ENCODE results near the gene ADGRF1.

DNA sequence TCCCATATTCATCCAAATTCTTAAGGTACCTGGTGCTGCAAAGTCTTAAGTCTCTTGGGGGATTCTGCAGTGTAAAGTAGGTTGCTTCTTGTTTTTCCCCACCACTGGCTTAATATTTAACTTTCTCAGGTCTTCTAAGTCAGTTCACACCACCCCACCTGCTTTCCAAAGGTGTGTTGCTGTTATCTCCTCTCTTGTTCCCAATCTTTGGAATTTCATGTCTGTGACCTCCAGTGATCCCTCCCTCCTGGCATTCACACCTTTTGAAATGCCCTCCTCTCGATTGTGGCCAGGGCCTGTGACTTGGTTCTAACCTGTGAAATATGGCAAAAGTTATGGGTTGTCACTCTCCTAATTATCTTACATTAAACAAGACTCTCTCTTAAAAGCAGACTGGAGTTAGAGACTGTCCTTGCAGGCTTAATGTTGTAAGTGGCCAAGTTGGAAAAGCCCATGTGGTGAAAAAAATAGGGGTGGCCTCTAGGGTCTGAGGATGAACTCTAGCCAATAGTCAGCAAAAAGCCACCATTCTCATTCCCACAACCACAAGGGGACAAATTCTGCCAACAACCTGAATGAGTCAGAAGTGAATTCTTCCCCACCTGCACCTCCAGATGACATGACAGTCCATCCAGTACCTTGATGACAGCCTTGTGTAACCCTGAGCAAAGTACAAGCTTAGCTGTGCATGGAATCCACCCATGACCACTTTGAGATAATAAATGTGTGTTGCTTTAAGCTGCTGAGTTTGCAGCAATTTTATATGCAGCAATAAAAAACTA is 45.1 kb downstream of the ADGRF1 start:
- TF ChIP-seq, protein P1, sequence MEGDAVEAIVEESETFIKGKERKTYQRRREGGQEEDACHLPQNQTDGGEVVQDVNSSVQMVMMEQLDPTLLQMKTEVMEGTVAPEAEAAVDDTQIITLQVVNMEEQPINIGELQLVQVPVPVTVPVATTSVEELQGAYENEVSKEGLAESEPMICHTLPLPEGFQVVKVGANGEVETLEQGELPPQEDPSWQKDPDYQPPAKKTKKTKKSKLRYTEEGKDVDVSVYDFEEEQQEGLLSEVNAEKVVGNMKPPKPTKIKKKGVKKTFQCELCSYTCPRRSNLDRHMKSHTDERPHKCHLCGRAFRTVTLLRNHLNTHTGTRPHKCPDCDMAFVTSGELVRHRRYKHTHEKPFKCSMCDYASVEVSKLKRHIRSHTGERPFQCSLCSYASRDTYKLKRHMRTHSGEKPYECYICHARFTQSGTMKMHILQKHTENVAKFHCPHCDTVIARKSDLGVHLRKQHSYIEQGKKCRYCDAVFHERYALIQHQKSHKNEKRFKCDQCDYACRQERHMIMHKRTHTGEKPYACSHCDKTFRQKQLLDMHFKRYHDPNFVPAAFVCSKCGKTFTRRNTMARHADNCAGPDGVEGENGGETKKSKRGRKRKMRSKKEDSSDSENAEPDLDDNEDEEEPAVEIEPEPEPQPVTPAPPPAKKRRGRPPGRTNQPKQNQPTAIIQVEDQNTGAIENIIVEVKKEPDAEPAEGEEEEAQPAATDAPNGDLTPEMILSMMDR (IDR thresholded peaks at IDR 0.05; ENCODE audit: insufficient read depth, low read length), result no peak
- no peak for TF ChIP-seq POLR2AphosphoS5 (IDR thresholded peaks at IDR 0.05; ENCODE audit: low read depth)

Measured in HL-60 (cell line).